Measurements from ENCODE around the gene ZNF552. TPM values are rescaled to one million over a fixed set of nuclear protein-coding genes. Genes with fewer than 3 reads are reported as not detected.
A peak's percentile ranks its signal among the peaks of the same experiment; 100 is the strongest.
"Not testable (repeated sequence)": the region's sequence is repeated elsewhere in the genome, so short reads cannot be mapped to it uniquely, and the experiment has no call there.

ZNF552 gene
- total and polyA plus RNA-seq, 2 donors (not counting 1 experiment from before 2014, with no cell fraction given), result 6.7 to 21.7 TPM

DNA sequence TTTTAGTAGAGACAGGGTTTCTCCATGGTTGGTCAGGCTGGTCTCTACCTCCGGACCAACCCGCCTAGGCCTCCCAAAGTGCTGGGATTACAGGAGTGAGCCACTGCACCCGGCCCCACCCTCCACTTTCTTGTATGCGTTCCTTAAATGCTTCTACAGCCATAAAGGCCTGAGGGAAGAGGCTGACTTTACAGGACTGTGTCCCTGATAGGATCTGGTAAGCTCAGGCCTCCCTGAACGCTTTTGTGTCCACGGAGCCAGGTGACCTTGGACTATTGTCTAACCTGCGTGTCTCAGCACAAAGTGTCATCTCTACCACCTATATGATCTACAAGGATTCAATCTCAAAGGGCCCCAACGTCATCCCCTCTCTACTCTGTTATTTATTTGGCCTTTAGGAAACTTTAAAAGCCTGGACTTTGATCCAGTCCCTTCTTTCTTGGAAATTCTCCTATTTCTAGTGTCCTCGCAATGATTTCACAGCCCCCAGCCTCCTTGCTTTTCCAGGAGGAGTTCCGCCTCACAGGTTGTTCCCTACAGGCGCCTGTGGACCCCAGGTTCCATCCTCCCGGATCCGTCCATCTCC is 701 bp downstream of the ZNF552 start:
- Histone ChIP-seq H3K36me3 (replicated peaks in 1 of 2; ENCODE audit: control extremely low read depth in 1 of 2, control insufficient read depth in 1 of 2, extremely low read depth in 1 of 2, insufficient read depth in 2 of 2, low read length in 1 of 2) (peaks cover 2 to 15% of the 10 kb centered on the region in 2 experiments), H4K20me1 (ENCODE audit: control insufficient read depth, insufficient read depth, low read length, poor library complexity, severe bottlenecking) (no peaks in the 10 kb centered on the region), H3K4me2 (replicated peaks; ENCODE audit: low read depth, low read length, poor library complexity, severe bottlenecking) (peak overlapping the region; percentile 91), H3K4me1 (ENCODE audit: control insufficient read depth in 2 of 2, insufficient read depth in 2 of 2, low read length in 2 of 2) (peaks cover 12 to 26% of the 10 kb centered on the region in 2 donors), H3K79me2 (ENCODE audit: control insufficient read depth, insufficient read depth, low read length) (peaks cover 68% of the 10 kb centered on the region), H3K27me3 (replicated peaks in 1 of 4; ENCODE audit: control extremely low read depth in 1 of 4, control insufficient read depth in 3 of 4, insufficient read depth in 4 of 4, low read length in 3 of 4) (no peaks in the 10 kb centered on the region), H3K9me3 (ENCODE audit: control extremely low read depth in 1 of 3, control insufficient read depth in 2 of 3, insufficient read depth in 1 of 3, low read length in 2 of 3) (no peaks in the 10 kb centered on the region), H3K4me3 (ENCODE audit: control extremely low read depth in 1 of 5, extremely low read depth in 1 of 5, insufficient read depth in 1 of 5, low read depth in 2 of 5, low read length in 4 of 5) (peak overlapping the region; percentile 45 to 96 (median 87)), H3K9ac (ENCODE audit: low read length) (peak overlapping the region; percentile 97), H2AFZ (ENCODE audit: insufficient read depth, low read depth, low read length, poor library complexity, severe bottlenecking) (peak overlapping the region; percentile 97), H3K27ac (ENCODE audit: low read length in 2 of 2) (peak overlapping the region; percentile 65 to 84)
- H3K9me3 Mint-ChIP-seq (ENCODE audit: insufficient read depth), result no peaks in the 10 kb centered on the region
- WGBS (ENCODE audit: insufficient coverage), result 39% methylated on average over 13 of the region's 13 CpGs
- H3K27me3 Mint-ChIP-seq, result no peaks in the 10 kb centered on the region
- CTCF ChIA-PET, result interaction anchor here (1.2 kb wide), 1 partner anchor 44 kb away, joined by 3 read pairs; the partner anchor contains the start of gene ZNF586
- no peak for TF ChIP-seq EZH2 (IDR thresholded peaks at IDR 0.05; ENCODE audit: borderline replicate concordance, insufficient read depth, low read depth, low read length, poor library complexity, severe bottlenecking)
- TF ChIP-seq, protein P1, sequence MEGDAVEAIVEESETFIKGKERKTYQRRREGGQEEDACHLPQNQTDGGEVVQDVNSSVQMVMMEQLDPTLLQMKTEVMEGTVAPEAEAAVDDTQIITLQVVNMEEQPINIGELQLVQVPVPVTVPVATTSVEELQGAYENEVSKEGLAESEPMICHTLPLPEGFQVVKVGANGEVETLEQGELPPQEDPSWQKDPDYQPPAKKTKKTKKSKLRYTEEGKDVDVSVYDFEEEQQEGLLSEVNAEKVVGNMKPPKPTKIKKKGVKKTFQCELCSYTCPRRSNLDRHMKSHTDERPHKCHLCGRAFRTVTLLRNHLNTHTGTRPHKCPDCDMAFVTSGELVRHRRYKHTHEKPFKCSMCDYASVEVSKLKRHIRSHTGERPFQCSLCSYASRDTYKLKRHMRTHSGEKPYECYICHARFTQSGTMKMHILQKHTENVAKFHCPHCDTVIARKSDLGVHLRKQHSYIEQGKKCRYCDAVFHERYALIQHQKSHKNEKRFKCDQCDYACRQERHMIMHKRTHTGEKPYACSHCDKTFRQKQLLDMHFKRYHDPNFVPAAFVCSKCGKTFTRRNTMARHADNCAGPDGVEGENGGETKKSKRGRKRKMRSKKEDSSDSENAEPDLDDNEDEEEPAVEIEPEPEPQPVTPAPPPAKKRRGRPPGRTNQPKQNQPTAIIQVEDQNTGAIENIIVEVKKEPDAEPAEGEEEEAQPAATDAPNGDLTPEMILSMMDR (IDR thresholded peaks at IDR 0.05), result no peak
- peak overlapping the region; percentile 97 for H3K4me3 Mint-ChIP-seq
- intact Hi-C loops (cut with micrococcal nuclease), result loop anchor here (1.0 to 10.0 kb wide), 3 partner anchors 68 to 379 kb away; partner anchors contain the start of genes ZNF211, ZNF749 and ZNF776
- H3K4me1 Mint-ChIP-seq, result peaks cover 42% of the 10 kb centered on the region
- ATAC-seq (ENCODE audit: low read depth), result no peak
- H3K27ac Mint-ChIP-seq, result peak overlapping the region; percentile 94
- POLR2A ChIA-PET, result interaction anchor here (0.5 to 1.3 kb wide), 3 partner anchors 76 to 674 kb away, joined by 3 to 7 read pairs (median 3); no protein-coding TSS in a partner anchor
- no peak for DNase-seq

DNA sequence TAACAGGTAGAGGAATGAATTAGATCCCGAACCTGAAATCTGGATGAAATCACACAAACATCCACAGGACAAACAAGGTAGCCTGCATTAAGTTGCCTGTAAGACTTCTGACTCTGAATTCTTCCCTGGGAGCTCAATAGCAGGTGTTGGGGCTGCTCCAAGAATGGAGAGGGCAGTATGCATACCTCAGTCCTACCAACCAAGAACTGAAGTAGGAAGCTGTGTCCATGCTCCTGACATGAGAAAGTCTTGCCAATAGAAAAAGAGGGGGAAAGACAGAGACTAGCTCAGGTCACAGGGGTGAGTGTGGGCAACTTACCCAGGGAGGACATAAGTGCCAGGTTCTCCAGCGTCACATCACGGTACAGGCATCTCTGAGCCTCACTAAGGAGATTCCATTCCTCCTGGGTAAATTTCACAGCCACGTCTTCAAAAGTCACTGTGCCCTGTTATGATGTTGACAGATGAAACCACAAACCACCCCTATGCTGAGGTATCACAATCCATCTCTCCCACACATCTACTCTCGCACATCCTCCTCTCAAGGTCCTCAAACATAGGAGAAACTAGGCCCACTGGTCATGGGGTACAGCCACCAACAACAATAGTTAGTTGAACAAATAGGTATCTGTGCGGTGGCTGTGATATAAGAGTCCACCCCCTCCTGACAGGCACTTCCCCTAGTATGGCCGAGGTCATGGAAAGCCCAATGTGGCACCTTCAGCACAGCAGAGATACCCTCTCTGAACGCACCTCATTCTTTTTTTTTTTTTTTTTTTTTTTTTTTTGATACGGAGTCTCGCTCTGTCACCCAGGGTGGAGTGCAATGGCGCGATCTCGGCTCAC is 1.5 kb downstream of the ZNF552 start:
- H3K27me3 ChIP-seq (replicated peaks in 1 of 4; ENCODE audit: control extremely low read depth in 1 of 4, control insufficient read depth in 3 of 4, insufficient read depth in 4 of 4, low read length in 3 of 4); H3K27me3 Mint-ChIP-seq; H3K27ac Mint-ChIP-seq; H3K27ac ChIP-seq (ENCODE audit: low read length in 2 of 2); H3K9me3 ChIP-seq (ENCODE audit: control extremely low read depth in 1 of 3, control insufficient read depth in 2 of 3, insufficient read depth in 1 of 3, low read length in 2 of 3); H4K20me1 ChIP-seq (ENCODE audit: control insufficient read depth, insufficient read depth, low read length, poor library complexity, severe bottlenecking); H2AFZ ChIP-seq (ENCODE audit: insufficient read depth, low read depth, low read length, poor library complexity, severe bottlenecking); CTCF ChIA-PET; H3K9me3 Mint-ChIP-seq (ENCODE audit: insufficient read depth); POLR2A ChIA-PET; ATAC-seq (ENCODE audit: low read depth); H3K9ac ChIP-seq (ENCODE audit: low read length); DNase-seq: not testable (repeated sequence)
- H3K4me1 ChIP-seq (ENCODE audit: control insufficient read depth in 2 of 2, insufficient read depth in 2 of 2, low read length in 2 of 2), result peaks cover 12 to 26% of the 10 kb centered on the region in 2 donors
- 100% methylated on average over 6 of the region's 13 CpGs for WGBS (ENCODE audit: insufficient coverage)
- H3K4me3 ChIP-seq (ENCODE audit: control extremely low read depth in 1 of 5, extremely low read depth in 1 of 5, insufficient read depth in 1 of 5, low read depth in 2 of 5, low read length in 4 of 5), result peak overlapping the region in 1 of 5 experiments; percentile 87
- peaks cover 5 to 19% of the 10 kb centered on the region in 2 experiments for H3K36me3 ChIP-seq (replicated peaks in 1 of 2; ENCODE audit: control extremely low read depth in 1 of 2, control insufficient read depth in 1 of 2, extremely low read depth in 1 of 2, insufficient read depth in 2 of 2, low read length in 1 of 2)
- peak overlapping the region; percentile 77 for H3K4me3 Mint-ChIP-seq
- peaks cover 39% of the 10 kb centered on the region for H3K4me1 Mint-ChIP-seq
- intact Hi-C loops (cut with micrococcal nuclease), result loop anchor here (10.0 kb wide), 2 partner anchors 178 to 378 kb away; partner anchors contain the start of genes ZNF211 and ZNF749
- peak overlapping the region; percentile 91 for H3K4me2 ChIP-seq (replicated peaks; ENCODE audit: low read depth, low read length, poor library complexity, severe bottlenecking)
- H3K79me2 ChIP-seq (ENCODE audit: control insufficient read depth, insufficient read depth, low read length), result peaks cover 62% of the 10 kb centered on the region
